ENCODE results near the gene NEDD9. TPM values are rescaled to one million over a fixed set of nuclear protein-coding genes. Genes with fewer than 3 reads are reported as not detected.

Gene NEDD9
- total and polyA plus RNA-seq, 2 of the 13 experiments (the other 11 are each of a cell fraction or from before 2014, with no cell fraction given): 27.1 to 389 TPM

GRCh38 chr6:11198663-11199603 is 33.5 kb downstream of the NEDD9 start (continued):
- TF ChIP-seq ZNF318 (CRISPR knock-in tag; IDR thresholded peaks at IDR 0.05) (no peak), ZNF329 (CRISPR knock-in tag; IDR thresholded peaks at IDR 0.05; ENCODE audit: low read depth) (no peak), IKZF1 (IDR thresholded peaks at IDR 0.05) (no peak), GATAD2A (CRISPR knock-in tag; IDR thresholded peaks at IDR 0.05) (no peak), XBP1 (CRISPR knock-in tag; IDR thresholded peaks at IDR 0.05) (no peak), ZNF607 (CRISPR knock-in tag; IDR thresholded peaks at IDR 0.05; ENCODE audit: borderline replicate concordance) (no peak), KAT7 (CRISPR knock-in tag; IDR thresholded peaks at IDR 0.05; ENCODE audit: borderline replicate concordance) (no peak), ZNF570 (CRISPR knock-in tag; IDR thresholded peaks at IDR 0.05; ENCODE audit: borderline replicate concordance) (no peak), IRF1 (CRISPR knock-in tag; IDR thresholded peaks at IDR 0.05; ENCODE audit: low read depth) (no peak), POLR2AphosphoS5 (IDR thresholded peaks at IDR 0.05; ENCODE audit: low read depth, low read length) (peak; percentile 64), ZNF317 (CRISPR knock-in tag; IDR thresholded peaks at IDR 0.05) (0 out of 2 replicates have a peak, but pooled peaks have one; percentile 18), MEIS1 (CRISPR knock-in tag; IDR thresholded peaks at IDR 0.05; ENCODE audit: borderline replicate concordance) (no peak), ZNF496 (CRISPR knock-in tag; IDR thresholded peaks at IDR 0.05; ENCODE audit: insufficient replicate concordance) (no peak), ZNF605 (CRISPR knock-in tag; IDR thresholded peaks at IDR 0.05) (no peak), GATA4 (IDR thresholded peaks at IDR 0.05; ENCODE audit: borderline replicate concordance, low read depth) (no peak), HNRNPUL1 (IDR thresholded peaks at IDR 0.05; ENCODE audit: low read depth, low read length) (no peak), POLR2G (IDR thresholded peaks at IDR 0.05; ENCODE audit: low read depth, low read length) (0 out of 2 replicates have a peak, but pooled peaks have one; percentile 13), TMF1 (CRISPR knock-in tag; IDR thresholded peaks at IDR 0.05; ENCODE audit: low read depth) (no peak)

Data from HepG2 (cell line).